ENCODE results near the gene SV2A. TPM values are rescaled to one million over a fixed set of nuclear protein-coding genes. Genes with fewer than 3 reads are reported as not detected.

SV2A gene, protein sequence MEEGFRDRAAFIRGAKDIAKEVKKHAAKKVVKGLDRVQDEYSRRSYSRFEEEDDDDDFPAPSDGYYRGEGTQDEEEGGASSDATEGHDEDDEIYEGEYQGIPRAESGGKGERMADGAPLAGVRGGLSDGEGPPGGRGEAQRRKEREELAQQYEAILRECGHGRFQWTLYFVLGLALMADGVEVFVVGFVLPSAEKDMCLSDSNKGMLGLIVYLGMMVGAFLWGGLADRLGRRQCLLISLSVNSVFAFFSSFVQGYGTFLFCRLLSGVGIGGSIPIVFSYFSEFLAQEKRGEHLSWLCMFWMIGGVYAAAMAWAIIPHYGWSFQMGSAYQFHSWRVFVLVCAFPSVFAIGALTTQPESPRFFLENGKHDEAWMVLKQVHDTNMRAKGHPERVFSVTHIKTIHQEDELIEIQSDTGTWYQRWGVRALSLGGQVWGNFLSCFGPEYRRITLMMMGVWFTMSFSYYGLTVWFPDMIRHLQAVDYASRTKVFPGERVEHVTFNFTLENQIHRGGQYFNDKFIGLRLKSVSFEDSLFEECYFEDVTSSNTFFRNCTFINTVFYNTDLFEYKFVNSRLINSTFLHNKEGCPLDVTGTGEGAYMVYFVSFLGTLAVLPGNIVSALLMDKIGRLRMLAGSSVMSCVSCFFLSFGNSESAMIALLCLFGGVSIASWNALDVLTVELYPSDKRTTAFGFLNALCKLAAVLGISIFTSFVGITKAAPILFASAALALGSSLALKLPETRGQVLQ
- polyA plus RNA-seq (2011; rRNA removed) = 21.2 and 25.4 TPM in 2 replicates
- polyA minus RNA-seq (2011; rRNA and poly(A)+ RNA removed) = 26.5 and 40.9 TPM in 2 replicates

DNA sequence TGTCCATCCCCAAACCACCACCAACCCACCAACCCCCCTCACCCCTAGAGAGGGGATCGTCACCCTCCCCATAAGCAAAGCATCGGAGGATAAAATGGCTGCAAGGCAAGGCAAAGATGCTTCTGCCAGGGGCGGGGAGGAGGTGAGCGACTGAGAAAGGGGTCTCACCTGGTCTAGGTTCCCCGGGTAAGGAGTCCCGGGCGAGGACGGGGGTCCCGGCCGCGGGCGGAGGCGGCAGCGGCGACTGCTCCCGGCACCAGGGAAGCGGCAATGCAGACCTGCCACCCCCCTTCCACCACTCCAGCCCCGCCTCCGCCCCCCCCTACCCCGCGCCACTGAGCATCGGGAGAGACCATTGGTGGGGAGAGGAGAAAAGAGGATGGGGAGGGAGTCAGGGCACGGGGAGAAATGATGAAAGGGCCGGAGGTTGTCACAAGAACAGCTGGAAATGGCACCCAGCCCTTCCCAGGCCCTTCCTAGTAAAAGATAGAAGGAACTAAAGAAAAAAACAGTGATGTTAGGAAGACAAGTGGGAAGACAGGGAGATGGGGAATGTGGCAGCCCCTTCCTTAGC lies at the start of gene SV2A:
SV2A (minus strand) TSS at position 274 of the 574 bp plus-strand sequence. CDS start 4,004 bp downstream, outside the sequence.
- Histone ChIP-seq H3K4me3 (ENCODE audit: low read depth, low read length) (peak within 1 kb of the TSS; percentile 65), H3K36me3 (ENCODE audit: control insufficient read depth, insufficient read depth, low read length) (no peaks in the 10 kb centered on the region; the same call in 1 of the 2 replicates), H3K27me3 (ENCODE audit: control insufficient read depth, insufficient read depth, low read length) (no peaks in the 10 kb centered on the region)
- DNase-seq (ENCODE audit: low read depth) = no peak
- CTCF ChIA-PET = no interaction called here
- POLR2A ChIA-PET = no interaction called here
- TF ChIP-seq, protein P1, sequence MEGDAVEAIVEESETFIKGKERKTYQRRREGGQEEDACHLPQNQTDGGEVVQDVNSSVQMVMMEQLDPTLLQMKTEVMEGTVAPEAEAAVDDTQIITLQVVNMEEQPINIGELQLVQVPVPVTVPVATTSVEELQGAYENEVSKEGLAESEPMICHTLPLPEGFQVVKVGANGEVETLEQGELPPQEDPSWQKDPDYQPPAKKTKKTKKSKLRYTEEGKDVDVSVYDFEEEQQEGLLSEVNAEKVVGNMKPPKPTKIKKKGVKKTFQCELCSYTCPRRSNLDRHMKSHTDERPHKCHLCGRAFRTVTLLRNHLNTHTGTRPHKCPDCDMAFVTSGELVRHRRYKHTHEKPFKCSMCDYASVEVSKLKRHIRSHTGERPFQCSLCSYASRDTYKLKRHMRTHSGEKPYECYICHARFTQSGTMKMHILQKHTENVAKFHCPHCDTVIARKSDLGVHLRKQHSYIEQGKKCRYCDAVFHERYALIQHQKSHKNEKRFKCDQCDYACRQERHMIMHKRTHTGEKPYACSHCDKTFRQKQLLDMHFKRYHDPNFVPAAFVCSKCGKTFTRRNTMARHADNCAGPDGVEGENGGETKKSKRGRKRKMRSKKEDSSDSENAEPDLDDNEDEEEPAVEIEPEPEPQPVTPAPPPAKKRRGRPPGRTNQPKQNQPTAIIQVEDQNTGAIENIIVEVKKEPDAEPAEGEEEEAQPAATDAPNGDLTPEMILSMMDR (IDR thresholded peaks at IDR 0.05; ENCODE audit: insufficient read depth, low read depth, low read length) = no peak

DNA sequence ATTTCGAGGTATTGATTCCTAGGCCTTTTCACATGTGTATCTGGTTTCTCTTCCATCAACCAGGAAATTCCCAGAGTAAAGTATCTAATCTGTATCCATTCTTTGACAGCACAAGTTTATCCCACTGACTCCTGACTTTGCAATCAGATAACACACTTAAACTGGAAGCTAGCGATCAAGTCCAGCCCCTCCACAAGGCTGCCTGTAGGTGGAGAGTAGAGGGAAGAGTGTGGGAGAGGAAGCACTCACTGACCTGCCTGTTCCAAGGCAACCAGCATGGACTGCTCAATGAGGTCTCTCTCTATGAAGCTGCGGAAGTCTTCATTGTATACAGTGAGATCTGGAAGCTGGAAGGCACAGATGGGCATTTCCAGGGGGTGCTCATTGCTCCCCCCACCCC lies 49.4 kb upstream of the SV2A start:
- ChIA-PET CTCF (interaction anchor here (0.8 to 1.2 kb wide), 2 partner anchors 19 to 84 kb away, joined by 4 read pairs; no protein-coding TSS in a partner anchor), POLR2A (no interaction called here)
- no peak overlapping the region for H3K4me3 ChIP-seq (ENCODE audit: low read depth, low read length)
- no peak for DNase-seq (ENCODE audit: low read depth)
- H3K27me3 ChIP-seq (ENCODE audit: control insufficient read depth, insufficient read depth, low read length) = no peaks in the 10 kb centered on the region
- H3K36me3 ChIP-seq (ENCODE audit: control insufficient read depth, insufficient read depth, low read length) = peaks cover 18% of the 10 kb centered on the region
- TF ChIP-seq, protein P1 (IDR thresholded peaks at IDR 0.05; ENCODE audit: insufficient read depth, low read depth, low read length) = no peak

DNA sequence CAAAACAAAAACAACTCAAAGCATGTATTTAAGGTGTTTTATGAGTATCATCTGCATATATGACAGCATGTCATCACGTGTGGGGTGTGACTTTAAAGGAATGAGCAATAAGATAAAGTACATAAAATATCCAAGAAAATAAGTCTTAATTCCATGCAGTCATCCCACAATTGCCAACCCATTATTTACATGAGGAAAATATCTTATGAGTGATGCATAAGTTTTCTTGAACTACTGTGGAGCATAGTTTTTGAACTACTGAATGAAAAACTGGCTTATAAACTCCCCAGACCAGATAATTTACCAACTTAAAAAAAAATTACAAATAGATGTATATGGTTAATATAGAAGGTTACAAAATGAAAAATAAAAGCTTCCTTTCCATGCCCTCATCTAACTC lies 48.8 kb upstream of the SV2A start:
- H3K36me3 ChIP-seq (ENCODE audit: control insufficient read depth, insufficient read depth, low read length) = peaks cover 18% of the 10 kb centered on the region
- H3K4me3 ChIP-seq (ENCODE audit: low read depth, low read length) = no peak overlapping the region

DNA sequence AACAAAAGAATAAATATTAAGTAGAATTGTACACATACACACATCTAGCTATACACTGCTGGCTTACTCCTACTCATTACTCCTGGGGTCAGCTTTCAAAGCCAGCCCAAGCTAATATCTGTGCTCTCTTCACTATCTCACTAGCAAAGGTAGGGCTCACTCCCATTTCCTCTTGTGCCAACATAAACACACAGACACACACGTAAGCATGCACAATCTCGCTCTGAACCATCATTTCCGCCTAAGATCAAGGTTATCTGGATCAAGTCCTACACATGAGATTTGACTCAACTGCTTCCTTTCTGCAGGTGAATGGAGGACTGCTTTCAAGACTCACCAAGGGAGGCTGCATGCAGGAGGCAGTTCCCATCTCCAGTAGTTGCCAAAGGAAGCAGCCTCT lies 47.8 kb upstream of the SV2A start:
- POLR2A ChIA-PET = no interaction called here
- CTCF ChIA-PET = no interaction called here

More for the DNA sequence above, 48.8 kb upstream of the SV2A start:
- H3K27me3 ChIP-seq (ENCODE audit: control insufficient read depth, insufficient read depth, low read length) = no peaks in the 10 kb centered on the region
- no peak for DNase-seq (ENCODE audit: low read depth)
- TF ChIP-seq, protein P1 (IDR thresholded peaks at IDR 0.05; ENCODE audit: insufficient read depth, low read depth, low read length) = no peak
- POLR2A ChIA-PET = no interaction called here
- CTCF ChIA-PET = interaction anchor here (0.8 to 1.2 kb wide), 2 partner anchors 20 to 84 kb away, joined by 4 read pairs; no protein-coding TSS in a partner anchor

More for the DNA sequence above, 47.8 kb upstream of the SV2A start:
- Histone ChIP-seq H3K36me3 (ENCODE audit: control insufficient read depth, insufficient read depth, low read length) (peaks cover 18% of the 10 kb centered on the region), H3K27me3 (ENCODE audit: control insufficient read depth, insufficient read depth, low read length) (no peaks in the 10 kb centered on the region), H3K4me3 (ENCODE audit: low read depth, low read length) (no peak overlapping the region)
- TF ChIP-seq, protein P1 (IDR thresholded peaks at IDR 0.05; ENCODE audit: insufficient read depth, low read depth, low read length) = no peak
- DNase-seq (ENCODE audit: low read depth) = no peak

All from BJ (cell line).